Choroid plexus epithelial cell (primary cell): Measurements from ENCODE around the gene CYP4F12.
"Not testable (repeated sequence)": the region's sequence is repeated elsewhere in the genome, so short reads cannot be mapped to it uniquely, and the experiment has no call there.

Experiments used
- DNase-seq: peaks from one replicate; pipeline ENCODE4 v3.0.0-alpha.2; 2010; ENCODE audit warnings: low read depth
- H3K4me3 ChIP-seq: 2 replicates; pipeline ENCODE4 v1.5.1; 2011; ENCODE audit warnings: low read depth, mild to moderate bottlenecking, control low read depth, low read length, moderate library complexity
- TF ChIP-seq, protein P1 (sequence below): conservative IDR thresholded peaks from 2 replicates; pipeline ENCODE4 v1.5.1; 2011; ENCODE audit warnings: low read depth, mild to moderate bottlenecking, control low read depth, inconsistent platforms, low read length, moderate library complexity

The CYP4F12 gene

DNA sequence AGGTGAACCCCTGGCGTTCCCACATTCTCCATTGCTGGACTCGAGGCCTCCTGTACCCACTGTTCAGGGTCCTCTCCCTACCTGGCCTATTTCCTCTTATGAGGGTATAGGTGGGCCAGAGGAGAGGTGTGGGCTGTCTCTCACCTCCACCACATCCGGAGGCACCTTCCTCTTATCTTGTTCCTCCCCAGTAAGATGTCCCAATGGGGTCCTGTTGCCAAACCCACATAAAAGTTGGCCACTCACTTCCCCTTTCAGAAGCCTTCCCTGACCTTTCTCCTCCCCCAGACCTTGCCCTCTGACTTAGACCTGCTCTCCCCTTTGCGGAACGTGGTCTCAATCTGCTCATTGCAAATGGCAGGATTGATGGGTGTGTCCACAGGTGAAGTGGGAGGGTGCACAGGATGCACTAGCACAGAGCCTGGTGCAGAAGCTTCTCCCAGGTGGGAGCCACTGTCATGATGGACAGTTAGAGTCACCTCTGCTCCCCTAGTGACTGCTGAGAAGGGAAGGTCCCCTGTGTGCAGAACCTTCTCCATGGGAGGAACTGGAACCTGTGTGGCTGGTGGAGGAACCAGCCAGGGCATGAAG is 30.9 kb upstream of the CYP4F12 start:
- DNase-seq: no peak
- TF ChIP-seq, protein P1, sequence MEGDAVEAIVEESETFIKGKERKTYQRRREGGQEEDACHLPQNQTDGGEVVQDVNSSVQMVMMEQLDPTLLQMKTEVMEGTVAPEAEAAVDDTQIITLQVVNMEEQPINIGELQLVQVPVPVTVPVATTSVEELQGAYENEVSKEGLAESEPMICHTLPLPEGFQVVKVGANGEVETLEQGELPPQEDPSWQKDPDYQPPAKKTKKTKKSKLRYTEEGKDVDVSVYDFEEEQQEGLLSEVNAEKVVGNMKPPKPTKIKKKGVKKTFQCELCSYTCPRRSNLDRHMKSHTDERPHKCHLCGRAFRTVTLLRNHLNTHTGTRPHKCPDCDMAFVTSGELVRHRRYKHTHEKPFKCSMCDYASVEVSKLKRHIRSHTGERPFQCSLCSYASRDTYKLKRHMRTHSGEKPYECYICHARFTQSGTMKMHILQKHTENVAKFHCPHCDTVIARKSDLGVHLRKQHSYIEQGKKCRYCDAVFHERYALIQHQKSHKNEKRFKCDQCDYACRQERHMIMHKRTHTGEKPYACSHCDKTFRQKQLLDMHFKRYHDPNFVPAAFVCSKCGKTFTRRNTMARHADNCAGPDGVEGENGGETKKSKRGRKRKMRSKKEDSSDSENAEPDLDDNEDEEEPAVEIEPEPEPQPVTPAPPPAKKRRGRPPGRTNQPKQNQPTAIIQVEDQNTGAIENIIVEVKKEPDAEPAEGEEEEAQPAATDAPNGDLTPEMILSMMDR: no peak
- no peak overlapping the region for H3K4me3 ChIP-seq

DNA sequence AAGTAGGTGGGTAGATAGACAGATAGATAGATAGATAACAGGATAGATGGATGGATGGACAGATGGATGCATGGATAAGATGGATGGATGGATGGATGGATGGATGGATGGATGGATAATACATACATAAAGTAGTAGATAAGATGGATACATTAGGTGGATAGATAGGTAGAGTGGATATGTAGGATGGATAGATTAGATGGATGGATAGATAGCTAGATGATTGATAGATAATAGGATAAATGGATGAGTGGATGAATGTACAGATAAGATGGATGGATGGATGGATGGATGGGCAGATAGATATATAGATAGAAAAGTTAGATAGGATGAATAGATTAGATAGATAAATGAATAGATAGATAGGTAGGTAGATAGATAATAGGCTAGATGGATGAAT is 30.1 kb upstream of the CYP4F12 start:
- no peak for DNase-seq
- no peak overlapping the region for H3K4me3 ChIP-seq

DNA sequence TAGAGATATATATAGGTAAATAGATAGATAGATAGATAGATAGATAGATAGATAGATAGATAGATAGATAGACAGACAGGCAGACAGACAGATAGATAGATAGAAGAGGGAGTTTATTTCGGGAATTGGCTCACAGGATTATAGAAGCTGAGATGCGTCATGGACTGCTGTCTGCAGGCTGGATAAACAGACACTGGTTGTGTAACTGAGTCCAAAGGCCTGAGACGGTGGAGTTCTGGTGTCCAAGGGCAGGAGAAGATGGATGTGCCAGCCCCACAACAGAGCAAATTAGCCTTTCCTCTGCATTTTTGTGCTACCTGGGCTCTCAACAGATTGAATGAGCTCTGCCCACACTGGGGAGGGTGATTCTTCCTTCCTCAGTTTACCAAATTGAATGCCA is 29.5 kb upstream of the CYP4F12 start:
- DNase-seq: no peak

More for the DNA sequence above, 30.1 kb upstream of the CYP4F12 start:
- TF ChIP-seq, protein P1: no peak

DNA sequence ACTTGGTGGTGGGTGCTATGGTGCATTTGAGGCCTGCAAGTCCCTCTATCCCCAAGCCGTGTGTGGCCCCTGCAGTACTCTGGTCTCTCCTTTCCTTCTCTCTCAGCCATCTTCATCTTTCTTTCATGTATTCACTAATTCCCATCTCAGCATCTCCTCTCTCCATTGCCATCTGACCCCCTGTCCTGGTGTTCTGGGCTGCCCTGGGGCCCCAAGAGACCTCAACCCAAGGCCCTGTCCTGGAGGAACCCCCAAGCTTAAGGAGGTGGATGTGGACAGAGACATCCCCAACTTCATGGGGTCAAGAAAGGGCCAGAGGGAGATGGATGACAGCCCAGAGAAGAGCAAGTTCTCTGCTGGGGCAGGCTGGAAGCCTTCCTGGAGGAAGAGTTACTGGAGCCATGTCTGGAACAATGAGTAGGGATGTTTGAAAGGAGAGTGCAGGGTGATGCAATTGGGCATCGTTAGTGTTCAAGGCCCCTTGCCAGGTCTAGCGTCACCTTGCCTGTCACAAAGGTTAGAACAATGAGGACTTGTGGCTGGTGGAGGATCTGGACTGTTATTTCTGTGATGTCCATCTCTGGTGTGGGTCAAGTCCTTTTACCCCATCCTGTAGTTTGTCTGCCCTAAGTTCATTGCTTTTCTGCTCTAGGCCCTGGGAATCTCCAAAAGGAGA is 28.7 kb upstream of the CYP4F12 start:
- no peak overlapping the region for H3K4me3 ChIP-seq
- TF ChIP-seq, protein P1: no peak
- no peak for DNase-seq

More for the DNA sequence above, 29.5 kb upstream of the CYP4F12 start:
- H3K4me3 ChIP-seq: no peak overlapping the region
- TF ChIP-seq, protein P1: no peak

DNA sequence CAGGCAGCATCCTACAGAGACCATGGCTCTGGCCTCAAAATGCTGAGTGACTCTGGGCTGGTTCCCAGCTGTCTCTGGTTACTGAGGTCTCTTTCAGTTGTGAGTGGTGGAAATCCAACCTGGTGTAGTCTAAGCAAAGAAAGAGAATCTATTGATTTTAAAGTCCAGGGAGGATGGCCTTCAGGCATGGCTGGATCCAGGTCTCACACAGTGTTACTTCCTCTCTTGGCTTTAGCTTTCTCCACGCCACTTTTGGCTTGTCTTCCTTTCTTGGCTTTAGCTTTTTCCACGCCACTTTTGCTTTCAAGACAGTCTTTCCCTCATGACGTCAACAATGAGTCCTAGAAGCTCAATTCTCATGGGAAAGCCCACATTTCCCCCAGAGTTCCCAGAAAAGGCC is 28.1 kb upstream of the CYP4F12 start:
- TF ChIP-seq, protein P1: no peak
- DNase-seq: no peak
- H3K4me3 ChIP-seq: no peak overlapping the region

DNA sequence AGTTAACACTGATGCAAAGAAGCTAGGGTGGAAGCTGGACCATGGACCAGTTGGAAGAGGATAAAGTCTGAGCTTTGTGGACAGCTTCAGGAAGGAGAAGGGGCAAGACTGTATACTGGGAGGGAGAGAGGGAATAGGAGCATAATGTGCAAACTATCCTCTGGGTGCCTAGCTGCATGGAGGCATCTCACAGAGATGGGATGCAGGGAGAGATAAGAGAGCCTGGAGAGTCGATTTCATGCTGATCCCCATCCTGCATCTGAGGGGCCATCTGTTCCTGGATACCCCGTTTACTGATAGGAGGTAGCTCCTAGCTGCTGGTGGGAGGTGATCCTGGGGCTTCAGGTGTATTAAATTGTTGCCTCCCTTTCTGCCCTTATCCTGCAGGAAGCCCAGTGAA is 23.4 kb upstream of the CYP4F12 start:
- H3K4me3 ChIP-seq: no peak overlapping the region
- TF ChIP-seq, protein P1: no peak
- no peak for DNase-seq

DNA sequence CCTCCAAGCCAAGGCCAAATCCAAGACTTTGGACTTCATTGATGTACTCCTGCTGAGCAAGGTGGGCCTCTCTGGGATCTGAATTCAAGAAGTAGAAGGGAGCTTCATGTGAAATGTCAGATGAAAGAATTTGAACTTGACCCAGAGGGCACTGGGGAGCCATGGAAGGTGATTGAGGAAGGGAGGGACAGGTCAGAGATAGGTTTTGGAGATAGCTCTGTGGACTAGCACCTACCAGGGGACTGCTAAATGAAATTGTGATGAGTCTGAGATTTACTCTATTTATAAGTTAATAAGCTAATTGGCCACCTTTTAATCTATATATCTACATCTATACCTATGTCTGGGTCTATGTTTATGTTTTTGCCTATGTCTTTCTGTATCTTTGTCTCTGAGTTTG is 22.8 kb upstream of the CYP4F12 start:
- DNase-seq: not testable (repeated sequence)

More for the DNA sequence above, 22.8 kb upstream of the CYP4F12 start:
- H3K4me3 ChIP-seq: not testable (repeated sequence)
